Thyroid gland (tissue), 4 donors: ENCODE measurements around the gene DHH.

Source experiments
- POLR2A ChIP-seq, 2 donors: fragments of 450-650 bp; IDR thresholded peaks; one replicate each; pipeline ENCODE4 v1.6.1; 2017; ENCODE audit warnings: antibody characterized with exemption in 2 of 2, mild to moderate bottlenecking in 2 of 2, moderate library complexity in 1 of 2
- TF ChIP-seq, protein P1 (sequence below), 6 experiments: fragments of 200-600 bp in 3 of 6; fragments of 450-650 bp in 3 of 6; sonication (generic) in 3 of 6; IDR thresholded peaks; one replicate each; pipeline ENCODE4 v1.5.1; 2016 to 2019; ENCODE audit warnings: antibody characterized with exemption in 6 of 6, mild to moderate bottlenecking in 2 of 6, inconsistent platforms in 1 of 6, moderate library complexity in 1 of 6

DNA sequence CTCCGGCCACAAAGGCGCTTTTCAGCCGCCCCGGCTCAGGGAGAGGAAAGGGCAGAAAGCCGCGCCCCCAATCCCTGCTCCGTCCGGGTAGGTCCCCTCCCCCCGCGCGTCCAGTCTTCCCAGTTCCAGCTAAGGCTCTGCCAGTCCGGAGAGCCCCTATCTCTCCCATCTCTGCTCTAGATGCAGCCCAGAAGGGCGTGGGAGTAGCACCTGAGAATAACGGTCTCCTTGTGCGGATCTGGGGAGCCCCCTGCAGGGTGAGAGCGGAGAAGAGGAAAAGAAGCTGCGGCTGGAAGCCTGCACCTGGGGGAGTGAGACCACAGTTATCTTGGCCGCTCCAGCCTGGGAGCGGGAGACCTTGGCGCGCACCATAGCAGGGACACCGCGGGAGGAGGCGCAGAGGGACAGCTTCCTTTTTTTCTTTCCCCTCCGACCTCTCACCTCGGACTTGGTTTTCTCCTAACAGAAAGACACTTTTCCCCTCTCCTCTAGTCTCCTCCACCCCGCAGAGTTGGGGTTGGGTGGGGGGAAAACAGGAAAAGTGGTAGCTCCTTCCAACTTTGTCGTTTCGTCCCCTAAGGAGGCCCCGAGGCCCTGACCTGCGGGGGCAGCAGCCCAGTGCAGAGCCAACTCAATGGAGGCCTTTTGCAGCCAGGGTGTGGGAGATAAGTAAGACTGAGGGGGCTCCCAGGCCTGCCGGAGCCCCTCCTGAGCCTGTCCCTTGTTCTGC, 2.4 kb downstream of the DHH start:
- TF ChIP-seq, protein P1, sequence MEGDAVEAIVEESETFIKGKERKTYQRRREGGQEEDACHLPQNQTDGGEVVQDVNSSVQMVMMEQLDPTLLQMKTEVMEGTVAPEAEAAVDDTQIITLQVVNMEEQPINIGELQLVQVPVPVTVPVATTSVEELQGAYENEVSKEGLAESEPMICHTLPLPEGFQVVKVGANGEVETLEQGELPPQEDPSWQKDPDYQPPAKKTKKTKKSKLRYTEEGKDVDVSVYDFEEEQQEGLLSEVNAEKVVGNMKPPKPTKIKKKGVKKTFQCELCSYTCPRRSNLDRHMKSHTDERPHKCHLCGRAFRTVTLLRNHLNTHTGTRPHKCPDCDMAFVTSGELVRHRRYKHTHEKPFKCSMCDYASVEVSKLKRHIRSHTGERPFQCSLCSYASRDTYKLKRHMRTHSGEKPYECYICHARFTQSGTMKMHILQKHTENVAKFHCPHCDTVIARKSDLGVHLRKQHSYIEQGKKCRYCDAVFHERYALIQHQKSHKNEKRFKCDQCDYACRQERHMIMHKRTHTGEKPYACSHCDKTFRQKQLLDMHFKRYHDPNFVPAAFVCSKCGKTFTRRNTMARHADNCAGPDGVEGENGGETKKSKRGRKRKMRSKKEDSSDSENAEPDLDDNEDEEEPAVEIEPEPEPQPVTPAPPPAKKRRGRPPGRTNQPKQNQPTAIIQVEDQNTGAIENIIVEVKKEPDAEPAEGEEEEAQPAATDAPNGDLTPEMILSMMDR (IDR thresholded peaks at IDR 0.05), result peak in 3 of 6 experiments; percentile 10 to 26 (median 15)
- no peak for TF ChIP-seq POLR2A (IDR thresholded peaks at IDR 0.05)
